Measurements from ENCODE around the gene KRT34.

KRT34 gene

DNA sequence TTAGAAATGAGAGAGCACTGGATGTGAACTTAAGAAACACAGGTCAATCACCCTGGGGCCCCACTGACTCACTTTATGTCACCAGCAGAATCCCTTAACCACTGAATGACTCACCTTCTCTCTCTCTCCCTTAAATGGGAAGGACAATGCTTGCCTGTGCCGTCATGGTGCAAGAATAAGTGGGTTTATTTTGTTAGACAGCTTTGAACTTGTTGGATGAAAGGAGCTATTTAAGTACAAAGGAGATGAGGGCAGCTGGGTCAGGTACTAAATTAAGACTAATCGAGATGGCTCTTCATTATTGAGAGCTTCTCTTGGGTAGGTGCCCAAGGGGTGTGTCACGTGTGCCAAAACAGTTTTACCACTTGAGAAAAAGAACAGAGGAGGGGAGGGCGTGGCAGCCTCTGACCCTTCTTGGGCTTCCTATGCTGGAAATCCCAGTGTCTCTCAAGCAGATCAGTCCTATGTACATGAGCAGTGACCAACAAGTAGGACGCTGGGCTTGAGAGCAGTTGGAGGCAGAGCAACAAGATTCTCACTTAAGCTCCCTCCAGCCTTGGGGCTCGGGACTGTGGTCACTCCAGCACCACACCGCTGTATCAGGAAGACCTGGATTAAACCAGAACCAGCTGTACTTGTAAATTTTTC is 22.0 kb upstream of the KRT34 start (continued):
- TF ChIP-seq, protein P1, sequence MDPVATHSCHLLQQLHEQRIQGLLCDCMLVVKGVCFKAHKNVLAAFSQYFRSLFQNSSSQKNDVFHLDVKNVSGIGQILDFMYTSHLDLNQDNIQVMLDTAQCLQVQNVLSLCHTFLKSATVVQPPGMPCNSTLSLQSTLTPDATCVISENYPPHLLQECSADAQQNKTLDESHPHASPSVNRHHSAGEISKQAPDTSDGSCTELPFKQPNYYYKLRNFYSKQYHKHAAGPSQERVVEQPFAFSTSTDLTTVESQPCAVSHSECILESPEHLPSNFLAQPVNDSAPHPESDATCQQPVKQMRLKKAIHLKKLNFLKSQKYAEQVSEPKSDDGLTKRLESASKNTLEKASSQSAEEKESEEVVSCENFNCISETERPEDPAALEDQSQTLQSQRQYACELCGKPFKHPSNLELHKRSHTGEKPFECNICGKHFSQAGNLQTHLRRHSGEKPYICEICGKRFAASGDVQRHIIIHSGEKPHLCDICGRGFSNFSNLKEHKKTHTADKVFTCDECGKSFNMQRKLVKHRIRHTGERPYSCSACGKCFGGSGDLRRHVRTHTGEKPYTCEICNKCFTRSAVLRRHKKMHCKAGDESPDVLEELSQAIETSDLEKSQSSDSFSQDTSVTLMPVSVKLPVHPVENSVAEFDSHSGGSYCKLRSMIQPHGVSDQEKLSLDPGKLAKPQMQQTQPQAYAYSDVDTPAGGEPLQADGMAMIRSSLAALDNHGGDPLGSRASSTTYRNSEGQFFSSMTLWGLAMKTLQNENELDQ (tag by site-specific recombination; IDR thresholded peaks at IDR 0.05; ENCODE audit: low read depth): no peak
- TF ChIP-seq HOXD13 (CRISPR knock-in tag; IDR thresholded peaks at IDR 0.05; ENCODE audit: borderline replicate concordance): 0 out of 2 replicates have a peak, but pooled peaks have one; percentile 66
- TF ChIP-seq YY2 (tag by site-specific recombination; IDR thresholded peaks at IDR 0.05): peak; percentile 34; the same call in 1 of the 2 replicates
- no peak for TF ChIP-seq ZNF214 (tag by site-specific recombination; IDR thresholded peaks at IDR 0.05; ENCODE audit: borderline replicate concordance)
- TF ChIP-seq IKZF3 (tag by site-specific recombination; IDR thresholded peaks at IDR 0.05): peak; percentile 50
- no peak for TF ChIP-seq HOXC10 (CRISPR knock-in tag; IDR thresholded peaks at IDR 0.05)
- TF ChIP-seq ZNF530 (tag by site-specific recombination; IDR thresholded peaks at IDR 0.05; ENCODE audit: low read depth): no peak
- no peak for TF ChIP-seq ZNF768 (tag by site-specific recombination; IDR thresholded peaks at IDR 0.05)
- TF ChIP-seq ZNF169 (tag by site-specific recombination; IDR thresholded peaks at IDR 0.05): 0 out of 2 replicates have a peak, but pooled peaks have one; percentile 10
- 0 out of 2 replicates have a peak, but pooled peaks have one; percentile 34 for TF ChIP-seq ZNF174 (tag by site-specific recombination; IDR thresholded peaks at IDR 0.05)
- TF ChIP-seq ZNF140 (tag by site-specific recombination; IDR thresholded peaks at IDR 0.05): no peak
- no peak for TF ChIP-seq MEIS1 (CRISPR knock-in tag; IDR thresholded peaks at IDR 0.05; ENCODE audit: borderline replicate concordance)
- TF ChIP-seq, protein P2, sequence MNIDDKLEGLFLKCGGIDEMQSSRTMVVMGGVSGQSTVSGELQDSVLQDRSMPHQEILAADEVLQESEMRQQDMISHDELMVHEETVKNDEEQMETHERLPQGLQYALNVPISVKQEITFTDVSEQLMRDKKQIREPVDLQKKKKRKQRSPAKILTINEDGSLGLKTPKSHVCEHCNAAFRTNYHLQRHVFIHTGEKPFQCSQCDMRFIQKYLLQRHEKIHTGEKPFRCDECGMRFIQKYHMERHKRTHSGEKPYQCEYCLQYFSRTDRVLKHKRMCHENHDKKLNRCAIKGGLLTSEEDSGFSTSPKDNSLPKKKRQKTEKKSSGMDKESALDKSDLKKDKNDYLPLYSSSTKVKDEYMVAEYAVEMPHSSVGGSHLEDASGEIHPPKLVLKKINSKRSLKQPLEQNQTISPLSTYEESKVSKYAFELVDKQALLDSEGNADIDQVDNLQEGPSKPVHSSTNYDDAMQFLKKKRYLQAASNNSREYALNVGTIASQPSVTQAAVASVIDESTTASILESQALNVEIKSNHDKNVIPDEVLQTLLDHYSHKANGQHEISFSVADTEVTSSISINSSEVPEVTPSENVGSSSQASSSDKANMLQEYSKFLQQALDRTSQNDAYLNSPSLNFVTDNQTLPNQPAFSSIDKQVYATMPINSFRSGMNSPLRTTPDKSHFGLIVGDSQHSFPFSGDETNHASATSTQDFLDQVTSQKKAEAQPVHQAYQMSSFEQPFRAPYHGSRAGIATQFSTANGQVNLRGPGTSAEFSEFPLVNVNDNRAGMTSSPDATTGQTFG (tag by site-specific recombination; IDR thresholded peaks at IDR 0.05; ENCODE audit: borderline replicate concordance): peak; percentile 78; the same call in 1 of the 2 replicates
- no peak for TF ChIP-seq REPIN1 (tag by site-specific recombination; IDR thresholded peaks at IDR 0.05; ENCODE audit: low read depth)
- TF ChIP-seq ZIC2 (tag by site-specific recombination; IDR thresholded peaks at IDR 0.05): no peak
- peak; percentile 97 for TF ChIP-seq ZNF629 (tag by site-specific recombination; IDR thresholded peaks at IDR 0.05)
- no peak for TF ChIP-seq RBAK (tag by site-specific recombination; IDR thresholded peaks at IDR 0.05)
- TF ChIP-seq FEZF1 (tag by site-specific recombination; IDR thresholded peaks at IDR 0.05): peak; percentile 67; the same call in 1 of the 2 replicates
- TF ChIP-seq, protein P3, sequence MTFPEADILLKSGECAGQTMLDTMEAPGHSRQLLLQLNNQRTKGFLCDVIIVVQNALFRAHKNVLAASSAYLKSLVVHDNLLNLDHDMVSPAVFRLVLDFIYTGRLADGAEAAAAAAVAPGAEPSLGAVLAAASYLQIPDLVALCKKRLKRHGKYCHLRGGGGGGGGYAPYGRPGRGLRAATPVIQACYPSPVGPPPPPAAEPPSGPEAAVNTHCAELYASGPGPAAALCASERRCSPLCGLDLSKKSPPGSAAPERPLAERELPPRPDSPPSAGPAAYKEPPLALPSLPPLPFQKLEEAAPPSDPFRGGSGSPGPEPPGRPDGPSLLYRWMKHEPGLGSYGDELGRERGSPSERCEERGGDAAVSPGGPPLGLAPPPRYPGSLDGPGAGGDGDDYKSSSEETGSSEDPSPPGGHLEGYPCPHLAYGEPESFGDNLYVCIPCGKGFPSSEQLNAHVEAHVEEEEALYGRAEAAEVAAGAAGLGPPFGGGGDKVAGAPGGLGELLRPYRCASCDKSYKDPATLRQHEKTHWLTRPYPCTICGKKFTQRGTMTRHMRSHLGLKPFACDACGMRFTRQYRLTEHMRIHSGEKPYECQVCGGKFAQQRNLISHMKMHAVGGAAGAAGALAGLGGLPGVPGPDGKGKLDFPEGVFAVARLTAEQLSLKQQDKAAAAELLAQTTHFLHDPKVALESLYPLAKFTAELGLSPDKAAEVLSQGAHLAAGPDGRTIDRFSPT (tag by site-specific recombination; IDR thresholded peaks at IDR 0.05): peak; percentile 86
- no peak for TF ChIP-seq ZNF664 (tag by site-specific recombination; IDR thresholded peaks at IDR 0.05)
- TF ChIP-seq ZSCAN16 (tag by site-specific recombination; IDR thresholded peaks at IDR 0.05): no peak
- no peak for TF ChIP-seq ZNF777 (tag by site-specific recombination; IDR thresholded peaks at IDR 0.05; ENCODE audit: borderline replicate concordance)
- TF ChIP-seq ZNF473 (tag by site-specific recombination; IDR thresholded peaks at IDR 0.05): peak; percentile 25; the same call in 1 of the 2 replicates
- TF ChIP-seq, protein P4, sequence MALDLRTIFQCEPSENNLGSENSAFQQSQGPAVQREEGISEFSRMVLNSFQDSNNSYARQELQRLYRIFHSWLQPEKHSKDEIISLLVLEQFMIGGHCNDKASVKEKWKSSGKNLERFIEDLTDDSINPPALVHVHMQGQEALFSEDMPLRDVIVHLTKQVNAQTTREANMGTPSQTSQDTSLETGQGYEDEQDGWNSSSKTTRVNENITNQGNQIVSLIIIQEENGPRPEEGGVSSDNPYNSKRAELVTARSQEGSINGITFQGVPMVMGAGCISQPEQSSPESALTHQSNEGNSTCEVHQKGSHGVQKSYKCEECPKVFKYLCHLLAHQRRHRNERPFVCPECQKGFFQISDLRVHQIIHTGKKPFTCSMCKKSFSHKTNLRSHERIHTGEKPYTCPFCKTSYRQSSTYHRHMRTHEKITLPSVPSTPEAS (tag by site-specific recombination; IDR thresholded peaks at IDR 0.05): no peak
- peak; percentile 95 for TF ChIP-seq KLF10 (tag by site-specific recombination; IDR thresholded peaks at IDR 0.05)
- no peak for TF ChIP-seq ZNF571 (tag by site-specific recombination; IDR thresholded peaks at IDR 0.05)
- TF ChIP-seq ZBTB17 (tag by site-specific recombination; IDR thresholded peaks at IDR 0.05): no peak
- peak; percentile 93 for TF ChIP-seq SCRT2 (tag by site-specific recombination; IDR thresholded peaks at IDR 0.05)
- no peak for TF ChIP-seq ZNF175 (tag by site-specific recombination; IDR thresholded peaks at IDR 0.05)
- no peak for TF ChIP-seq PRDM1 (tag by site-specific recombination; IDR thresholded peaks at IDR 0.05)
- peak; percentile 87 for TF ChIP-seq ZBTB21 (tag by site-specific recombination; IDR thresholded peaks at IDR 0.05)

Data from HEK293 (cell line).